Esophagus muscularis mucosa (tissue), 4 donors: ENCODE measurements around the gene PITPNM1. TPM values are rescaled to one million over a fixed set of nuclear protein-coding genes. Genes with fewer than 3 reads are reported as not detected.
A peak's percentile ranks its signal among the peaks of the same experiment; 100 is the strongest.
"Not testable (repeated sequence)": the region's sequence is repeated elsewhere in the genome, so short reads cannot be mapped to it uniquely, and the experiment has no call there.

ENCODE experiments used
- DNase-seq: peaks from one replicate; pipeline ENCODE4 v3.0.0-alpha.2; 2017; ENCODE audit errors: extremely low spot score
- H3K27ac ChIP-seq, 4 donors: fragments of 200-600 bp; sonication (generic); replicated peaks in 1 of 4; 1 replicate in 3 of 4; 2 replicates in 1 of 4; pipeline ENCODE4 v1.5.1; 2016 to 2019; ENCODE audit warnings: mild to moderate bottlenecking in 1 of 4
- H3K27me3 ChIP-seq, 4 donors: fragments of 200-600 bp; sonication (generic); one replicate each; pipeline versions ENCODE4 v1.5.1 to v1.6.0; 2016 to 2019
- H3K36me3 ChIP-seq, 4 donors: fragments of 200-600 bp; sonication (generic); one replicate each; pipeline ENCODE4 v1.5.1; 2016 to 2019
- H3K4me1 ChIP-seq, 4 donors: fragments of 200-600 bp; sonication (generic); one replicate each; pipeline ENCODE4 v1.5.1; 2016 to 2019
- H3K4me3 ChIP-seq, 4 donors: fragments of 200-600 bp; sonication (generic); 1 replicate in 2 of 4; 2 replicates in 2 of 4; pipeline ENCODE4 v1.5.1; 2016 to 2019; ENCODE audit warnings: mild to moderate bottlenecking in 4 of 4, moderate library complexity in 1 of 4
- H3K9me3 ChIP-seq, 4 donors: fragments of 200-600 bp; sonication (generic); 1 replicate in 3 of 4; 2 replicates in 1 of 4; pipeline ENCODE4 v1.5.1; 2016 to 2019
- EP300 ChIP-seq: sonication (generic); formaldehyde crosslinking; IDR thresholded peaks from one replicate; pipeline ENCODE4 v1.6.1; 2017; ENCODE audit warnings: antibody characterized with exemption
- POLR2A ChIP-seq: fragments of 450-650 bp; IDR thresholded peaks from one replicate; pipeline ENCODE4 v1.6.1; 2017; ENCODE audit warnings: antibody characterized with exemption, moderate library complexity, mild to moderate bottlenecking, low read depth
- POLR2AphosphoS5 ChIP-seq, 2 donors: sonication (generic); formaldehyde crosslinking; IDR thresholded peaks; one replicate each; pipeline ENCODE4 v1.6.1; 2017; ENCODE audit warnings: antibody characterized with exemption in 2 of 2
- WGBS: methylation state at CpG from one replicate; pipeline ENCODE4 v1.1.5; 2018; 5-methylcytosine and 5-hydroxymethylcytosine counted together
- intact Hi-C: fragments of 100-400 bp; cut with DNase I; formaldehyde crosslinking; loops from one replicate; pipeline ENCODE4 v1.15.1; 2023
- total RNA-seq, 4 donors: library from RNA; depleted of rRNA; stranded (reverse); fragments of >200 nt; gene quantifications; one replicate each; pipeline versions ENCODE4 v1.1.0 to v1.2.1, GENCODE V29; 2016
- TF ChIP-seq, protein P1 (sequence below), 3 experiments: fragments of 200-600 bp in 2 of 3; fragments of 450-650 bp in 1 of 3; sonication (generic) in 2 of 3; IDR thresholded peaks; one replicate each; pipeline ENCODE4 v1.5.1; 2017 to 2019; ENCODE audit warnings: antibody characterized with exemption in 3 of 3, mild to moderate bottlenecking in 2 of 3, moderate library complexity in 1 of 3

Gene PITPNM1
- total RNA-seq, result 10 to 100 TPM; 11.6 to 23.6 (median 15.3) TPM

- Histone ChIP-seq H3K27ac (peak within 1 kb of the TSS; percentile 97 to 100 (median 98)), H3K9me3 (no peaks in the 10 kb centered on the region), H3K27me3 (peaks cover 0 to 38% (median 3%) of the 10 kb centered on the region in 4 donors), H3K4me1 (peaks cover 27 to 60% (median 54%) of the 10 kb centered on the region in 4 donors), H3K4me3 (peak within 1 kb of the TSS; percentile 55 to 64 (median 60)), H3K36me3 (peaks cover 0 to 34% (median 18%) of the 10 kb centered on the region in 4 donors)
- TF ChIP-seq POLR2AphosphoS5 (IDR thresholded peaks at IDR 0.05) (no peak), POLR2A (no peak), EP300 (no peak)
- TF ChIP-seq, protein P1, sequence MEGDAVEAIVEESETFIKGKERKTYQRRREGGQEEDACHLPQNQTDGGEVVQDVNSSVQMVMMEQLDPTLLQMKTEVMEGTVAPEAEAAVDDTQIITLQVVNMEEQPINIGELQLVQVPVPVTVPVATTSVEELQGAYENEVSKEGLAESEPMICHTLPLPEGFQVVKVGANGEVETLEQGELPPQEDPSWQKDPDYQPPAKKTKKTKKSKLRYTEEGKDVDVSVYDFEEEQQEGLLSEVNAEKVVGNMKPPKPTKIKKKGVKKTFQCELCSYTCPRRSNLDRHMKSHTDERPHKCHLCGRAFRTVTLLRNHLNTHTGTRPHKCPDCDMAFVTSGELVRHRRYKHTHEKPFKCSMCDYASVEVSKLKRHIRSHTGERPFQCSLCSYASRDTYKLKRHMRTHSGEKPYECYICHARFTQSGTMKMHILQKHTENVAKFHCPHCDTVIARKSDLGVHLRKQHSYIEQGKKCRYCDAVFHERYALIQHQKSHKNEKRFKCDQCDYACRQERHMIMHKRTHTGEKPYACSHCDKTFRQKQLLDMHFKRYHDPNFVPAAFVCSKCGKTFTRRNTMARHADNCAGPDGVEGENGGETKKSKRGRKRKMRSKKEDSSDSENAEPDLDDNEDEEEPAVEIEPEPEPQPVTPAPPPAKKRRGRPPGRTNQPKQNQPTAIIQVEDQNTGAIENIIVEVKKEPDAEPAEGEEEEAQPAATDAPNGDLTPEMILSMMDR (IDR thresholded peaks at IDR 0.05), result no peak
- intact Hi-C loops, result loop anchor here (5.0 to 10.0 kb wide), 2 partner anchors 103 to 150 kb away; partner anchors contain the start of genes POLD4, PPP1CA and TBC1D10C
- WGBS, result 5% methylated on average over 4 of the region's 58 CpGs
- no peak for DNase-seq
Measured at GRCh38 chr11:67504950-67505581, at the start of gene PITPNM1. Gene PITPNM1, minus strand, starts transcription at chr11:67505363. Its CDS starts 1,183 bp downstream, at chr11:67504180.

DNA sequence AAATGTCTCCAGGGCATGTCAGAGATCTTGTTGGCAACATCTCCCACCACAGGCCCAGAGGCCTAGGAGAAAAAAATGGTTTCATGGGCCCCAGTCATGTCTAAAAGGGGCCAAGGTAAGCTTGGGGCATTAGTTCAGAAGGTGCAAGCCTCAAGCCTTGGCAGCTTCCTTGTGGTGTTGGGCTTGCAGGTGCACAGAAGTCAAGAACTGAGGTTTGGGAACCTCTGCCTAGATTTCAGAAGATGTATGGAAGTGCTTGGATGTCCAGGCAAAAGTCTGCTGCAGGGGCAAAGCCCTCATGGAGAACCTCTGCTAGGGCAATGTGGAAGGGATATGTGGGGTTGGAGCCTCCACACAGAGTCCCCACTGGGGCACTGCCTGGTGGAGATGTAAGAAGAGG lies 46.5 kb upstream of the PITPNM1 start:
- H3K36me3 ChIP-seq, H3K27me3 ChIP-seq, H3K9me3 ChIP-seq, DNase-seq, H3K4me3 ChIP-seq, intact Hi-C loops, H3K4me1 ChIP-seq, H3K27ac ChIP-seq: not testable (repeated sequence)

- Histone ChIP-seq H3K27me3 (no peaks in the 10 kb centered on the region), H3K9me3 (no peaks in the 10 kb centered on the region), H3K27ac (no peak overlapping the region), H3K4me1 (no peaks in the 10 kb centered on the region), H3K4me3 (no peak overlapping the region), H3K36me3 (no peaks in the 10 kb centered on the region)
- TF ChIP-seq, protein P1 (IDR thresholded peaks at IDR 0.05), result no peak
- TF ChIP-seq EP300 (no peak), POLR2AphosphoS5 (IDR thresholded peaks at IDR 0.05) (no peak), POLR2A (no peak)
- intact Hi-C loops, result no loop called here
- DNase-seq, result no peak
Measured at GRCh38 chr11:67551127-67551526, 46.0 kb upstream of the PITPNM1 start.

GRCh38 chr11:67548555-67549110 lies 43.5 kb upstream of the PITPNM1 start:
- H3K27ac ChIP-seq, result no peak overlapping the region
- H3K4me1 ChIP-seq, result peaks cover 0 to 9% (median 0%) of the 10 kb centered on the region in 4 donors
- H3K4me3 ChIP-seq, result no peak overlapping the region
- WGBS, result 88% methylated on average over 8 of the region's 9 CpGs
- H3K9me3 ChIP-seq, result no peaks in the 10 kb centered on the region
- intact Hi-C loops, result no loop called here
- H3K27me3 ChIP-seq, result no peaks in the 10 kb centered on the region
- TF ChIP-seq EP300 (no peak), POLR2A (no peak), POLR2AphosphoS5 (IDR thresholded peaks at IDR 0.05) (no peak)
- TF ChIP-seq, protein P1 (IDR thresholded peaks at IDR 0.05), result no peak
- no peak for DNase-seq
- H3K36me3 ChIP-seq, result no peaks in the 10 kb centered on the region

DNA sequence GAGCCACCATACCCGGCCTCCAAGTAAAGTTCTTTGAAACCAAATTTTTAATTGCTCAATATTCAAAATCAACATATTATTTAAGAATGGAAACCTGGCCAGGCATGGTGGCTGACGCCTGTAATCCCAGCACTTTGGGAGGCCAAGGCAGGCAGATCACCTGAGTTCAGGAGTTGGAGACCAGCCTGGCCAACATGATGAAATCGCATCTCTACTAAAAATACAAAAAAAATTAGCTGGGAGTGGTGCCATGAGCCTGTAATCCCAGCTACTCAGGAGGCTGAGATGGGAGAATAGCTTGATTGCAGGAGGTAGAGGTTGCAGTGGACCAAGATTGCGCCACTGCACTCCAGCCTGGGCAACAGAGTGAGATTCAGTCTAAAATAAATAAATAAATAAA lies 42.9 kb upstream of the PITPNM1 start:
- H3K9me3 ChIP-seq, H3K27me3 ChIP-seq, DNase-seq, intact Hi-C loops, H3K36me3 ChIP-seq, H3K27ac ChIP-seq, H3K4me3 ChIP-seq, H3K4me1 ChIP-seq: not testable (repeated sequence)
- 89% methylated on average over 4 of the region's 4 CpGs for WGBS
